Keratinocyte (primary cell): ENCODE measurements around the gene SEMA7A.

Source experiments
- CTCF ChIP-seq, 3 experiments: IDR thresholded peaks in 1 of 3; conservative IDR thresholded peaks in 1 of 3; optimal IDR thresholded peaks in 1 of 3; 2 replicates in 2 of 3; 3 replicates in 1 of 3; pipeline versions ENCODE3 to v1.5.1; 2011; ENCODE audit warnings: low read length in 3 of 3, mild to moderate bottlenecking in 3 of 3, moderate library complexity in 2 of 3, control low read depth in 1 of 3, inconsistent platforms in 1 of 3; ENCODE audit not compliant: insufficient read depth in 2 of 3; ENCODE audit errors: extremely low read depth in 1 of 3
- EZH2 ChIP-seq: IDR thresholded peaks from one replicate; pipeline ENCODE4 v1.6.1; 2012; ENCODE audit warnings: inconsistent platforms, mild to moderate bottlenecking, low read length, moderate library complexity

- TF ChIP-seq CTCF (optimal IDR thresholded peaks at IDR 0.05 in 1 of 3, IDR thresholded peaks at IDR 0.05 in 1 of 3, conservative IDR thresholded peaks at IDR 0.05 in 1 of 3; ENCODE audit: extremely low read depth in 1 of 3, insufficient read depth in 2 of 3, low read length in 3 of 3) (no peak), EZH2 (no peak)
Measured at GRCh38 chr15:74396445-74397238, 37.1 kb downstream of the SEMA7A start.
